ENCODE results near the gene KRTAP10-12. TPM values are rescaled to one million over a fixed set of nuclear protein-coding genes. Genes with fewer than 3 reads are reported as not detected.

The KRTAP10-12 gene
- total RNA-seq, 1 experiment from 2014 or later = not detected

DNA sequence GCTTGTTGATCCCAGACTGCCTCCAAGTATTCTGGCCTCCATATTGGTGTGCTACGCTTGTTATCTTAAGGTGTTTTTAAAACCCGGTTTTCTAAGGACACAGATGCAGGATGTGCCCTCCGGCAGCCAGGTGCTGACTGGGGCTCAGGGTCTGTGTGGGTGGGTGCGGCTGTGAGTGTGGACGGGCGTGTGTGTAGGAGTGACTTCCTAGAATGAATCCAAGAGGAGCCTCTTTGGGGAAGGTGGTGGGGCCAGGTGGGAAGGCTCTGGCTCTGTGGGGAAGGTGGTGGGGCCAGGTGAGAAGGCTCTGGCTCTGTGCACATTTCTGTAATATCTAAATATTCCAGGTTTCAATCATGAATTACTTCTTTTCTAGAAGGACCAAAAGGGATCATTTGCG is 27.2 kb downstream of the KRTAP10-12 start:
- Histone ChIP-seq H3K36me3 (ENCODE audit: control insufficient read depth in 1 of 2, insufficient read depth in 2 of 2, low read length in 2 of 2) (no peaks in the 10 kb centered on the region), H2AFZ (ENCODE audit: low read depth, low read length, poor library complexity, severe bottlenecking) (no peak overlapping the region), H3K9me3 (ENCODE audit: control insufficient read depth in 1 of 2, insufficient read depth in 1 of 2, low read depth in 1 of 2, low read length in 2 of 2) (no peaks in the 10 kb centered on the region), H3K9me2 (ENCODE audit: insufficient read depth) (no peaks in the 10 kb centered on the region), H3K27ac (ENCODE audit: low read depth, low read length) (no peak overlapping the region), H3K4me1 (ENCODE audit: control insufficient read depth in 1 of 2, insufficient read depth in 2 of 2, low read length in 2 of 2) (no peaks in the 10 kb centered on the region), H3K79me2 (ENCODE audit: insufficient read depth, low read length) (no peaks in the 10 kb centered on the region), H3K4me2 (ENCODE audit: low read length) (no peak overlapping the region), H3K4me3 (replicated peaks in 1 of 2; ENCODE audit: low read depth in 1 of 2, low read length in 2 of 2) (no peak overlapping the region), H3K9ac (ENCODE audit: low read length) (no peak overlapping the region), H4K20me1 (ENCODE audit: insufficient read depth) (no peaks in the 10 kb centered on the region), H3K27me3 (ENCODE audit: insufficient read depth, low read length) (no peaks in the 10 kb centered on the region)
- intact Hi-C loops (cut with micrococcal nuclease) = no loop called here
- ChIA-PET RAD21 (ENCODE audit: low non-redundant PET in 1 of 2, low total read pairs in 2 of 2, uncharacterized antibody in 2 of 2, unreplicated experiment in 2 of 2) (no interaction called here), POLR2A (no interaction called here), CTCF (no interaction called here)
- TF ChIP-seq YY1 (IDR thresholded peaks at IDR 0.05; ENCODE audit: extremely low read depth, insufficient replicate concordance, low read depth, low read length) (no peak), ZNF274 (IDR thresholded peaks at IDR 0.05; ENCODE audit: low read depth, low read length) (no peak), ZFX (IDR thresholded peaks at IDR 0.05) (no peak), POLR2A (IDR thresholded peaks at IDR 0.05; ENCODE audit: borderline replicate concordance, extremely low read depth, insufficient read depth, insufficient read length) (no peak), SP1 (IDR thresholded peaks at IDR 0.05; ENCODE audit: low read depth) (no peak), CBX3 (IDR thresholded peaks at IDR 0.05; ENCODE audit: low read depth) (no peak), ELF1 (IDR thresholded peaks at IDR 0.05; ENCODE audit: borderline replicate concordance, low read depth) (no peak), EGR1 (IDR thresholded peaks at IDR 0.05; ENCODE audit: low read depth) (no peak), TCF7L2 (IDR thresholded peaks at IDR 0.05; ENCODE audit: borderline replicate concordance, extremely low read depth, insufficient read depth, insufficient read length) (no peak), CEBPB (IDR thresholded peaks at IDR 0.05; ENCODE audit: low read depth) (no peak), SIN3A (IDR thresholded peaks at IDR 0.05; ENCODE audit: low read depth) (no peak), JUND (IDR thresholded peaks at IDR 0.05) (no peak), EZH2 (IDR thresholded peaks at IDR 0.05) (no peak)
- TF ChIP-seq, protein P1, sequence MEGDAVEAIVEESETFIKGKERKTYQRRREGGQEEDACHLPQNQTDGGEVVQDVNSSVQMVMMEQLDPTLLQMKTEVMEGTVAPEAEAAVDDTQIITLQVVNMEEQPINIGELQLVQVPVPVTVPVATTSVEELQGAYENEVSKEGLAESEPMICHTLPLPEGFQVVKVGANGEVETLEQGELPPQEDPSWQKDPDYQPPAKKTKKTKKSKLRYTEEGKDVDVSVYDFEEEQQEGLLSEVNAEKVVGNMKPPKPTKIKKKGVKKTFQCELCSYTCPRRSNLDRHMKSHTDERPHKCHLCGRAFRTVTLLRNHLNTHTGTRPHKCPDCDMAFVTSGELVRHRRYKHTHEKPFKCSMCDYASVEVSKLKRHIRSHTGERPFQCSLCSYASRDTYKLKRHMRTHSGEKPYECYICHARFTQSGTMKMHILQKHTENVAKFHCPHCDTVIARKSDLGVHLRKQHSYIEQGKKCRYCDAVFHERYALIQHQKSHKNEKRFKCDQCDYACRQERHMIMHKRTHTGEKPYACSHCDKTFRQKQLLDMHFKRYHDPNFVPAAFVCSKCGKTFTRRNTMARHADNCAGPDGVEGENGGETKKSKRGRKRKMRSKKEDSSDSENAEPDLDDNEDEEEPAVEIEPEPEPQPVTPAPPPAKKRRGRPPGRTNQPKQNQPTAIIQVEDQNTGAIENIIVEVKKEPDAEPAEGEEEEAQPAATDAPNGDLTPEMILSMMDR (IDR thresholded peaks at IDR 0.05 in 2 of 3, conservative IDR thresholded peaks at IDR 0.05 in 1 of 3; ENCODE audit: borderline replicate concordance in 1 of 3, insufficient read depth in 1 of 3, low read depth in 2 of 3, low read length in 2 of 3) = no peak
- TF ChIP-seq, protein P2, sequence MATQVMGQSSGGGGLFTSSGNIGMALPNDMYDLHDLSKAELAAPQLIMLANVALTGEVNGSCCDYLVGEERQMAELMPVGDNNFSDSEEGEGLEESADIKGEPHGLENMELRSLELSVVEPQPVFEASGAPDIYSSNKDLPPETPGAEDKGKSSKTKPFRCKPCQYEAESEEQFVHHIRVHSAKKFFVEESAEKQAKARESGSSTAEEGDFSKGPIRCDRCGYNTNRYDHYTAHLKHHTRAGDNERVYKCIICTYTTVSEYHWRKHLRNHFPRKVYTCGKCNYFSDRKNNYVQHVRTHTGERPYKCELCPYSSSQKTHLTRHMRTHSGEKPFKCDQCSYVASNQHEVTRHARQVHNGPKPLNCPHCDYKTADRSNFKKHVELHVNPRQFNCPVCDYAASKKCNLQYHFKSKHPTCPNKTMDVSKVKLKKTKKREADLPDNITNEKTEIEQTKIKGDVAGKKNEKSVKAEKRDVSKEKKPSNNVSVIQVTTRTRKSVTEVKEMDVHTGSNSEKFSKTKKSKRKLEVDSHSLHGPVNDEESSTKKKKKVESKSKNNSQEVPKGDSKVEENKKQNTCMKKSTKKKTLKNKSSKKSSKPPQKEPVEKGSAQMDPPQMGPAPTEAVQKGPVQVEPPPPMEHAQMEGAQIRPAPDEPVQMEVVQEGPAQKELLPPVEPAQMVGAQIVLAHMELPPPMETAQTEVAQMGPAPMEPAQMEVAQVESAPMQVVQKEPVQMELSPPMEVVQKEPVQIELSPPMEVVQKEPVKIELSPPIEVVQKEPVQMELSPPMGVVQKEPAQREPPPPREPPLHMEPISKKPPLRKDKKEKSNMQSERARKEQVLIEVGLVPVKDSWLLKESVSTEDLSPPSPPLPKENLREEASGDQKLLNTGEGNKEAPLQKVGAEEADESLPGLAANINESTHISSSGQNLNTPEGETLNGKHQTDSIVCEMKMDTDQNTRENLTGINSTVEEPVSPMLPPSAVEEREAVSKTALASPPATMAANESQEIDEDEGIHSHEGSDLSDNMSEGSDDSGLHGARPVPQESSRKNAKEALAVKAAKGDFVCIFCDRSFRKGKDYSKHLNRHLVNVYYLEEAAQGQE (IDR thresholded peaks at IDR 0.05; ENCODE audit: low read depth) = no peak
- TF ChIP-seq, protein P3, sequence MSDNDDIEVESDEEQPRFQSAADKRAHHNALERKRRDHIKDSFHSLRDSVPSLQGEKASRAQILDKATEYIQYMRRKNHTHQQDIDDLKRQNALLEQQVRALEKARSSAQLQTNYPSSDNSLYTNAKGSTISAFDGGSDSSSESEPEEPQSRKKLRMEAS (IDR thresholded peaks at IDR 0.05) = no peak
- TF ChIP-seq, protein P4, sequence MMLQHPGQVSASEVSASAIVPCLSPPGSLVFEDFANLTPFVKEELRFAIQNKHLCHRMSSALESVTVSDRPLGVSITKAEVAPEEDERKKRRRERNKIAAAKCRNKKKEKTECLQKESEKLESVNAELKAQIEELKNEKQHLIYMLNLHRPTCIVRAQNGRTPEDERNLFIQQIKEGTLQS (IDR thresholded peaks at IDR 0.05) = no peak
- TF ChIP-seq, protein P5, sequence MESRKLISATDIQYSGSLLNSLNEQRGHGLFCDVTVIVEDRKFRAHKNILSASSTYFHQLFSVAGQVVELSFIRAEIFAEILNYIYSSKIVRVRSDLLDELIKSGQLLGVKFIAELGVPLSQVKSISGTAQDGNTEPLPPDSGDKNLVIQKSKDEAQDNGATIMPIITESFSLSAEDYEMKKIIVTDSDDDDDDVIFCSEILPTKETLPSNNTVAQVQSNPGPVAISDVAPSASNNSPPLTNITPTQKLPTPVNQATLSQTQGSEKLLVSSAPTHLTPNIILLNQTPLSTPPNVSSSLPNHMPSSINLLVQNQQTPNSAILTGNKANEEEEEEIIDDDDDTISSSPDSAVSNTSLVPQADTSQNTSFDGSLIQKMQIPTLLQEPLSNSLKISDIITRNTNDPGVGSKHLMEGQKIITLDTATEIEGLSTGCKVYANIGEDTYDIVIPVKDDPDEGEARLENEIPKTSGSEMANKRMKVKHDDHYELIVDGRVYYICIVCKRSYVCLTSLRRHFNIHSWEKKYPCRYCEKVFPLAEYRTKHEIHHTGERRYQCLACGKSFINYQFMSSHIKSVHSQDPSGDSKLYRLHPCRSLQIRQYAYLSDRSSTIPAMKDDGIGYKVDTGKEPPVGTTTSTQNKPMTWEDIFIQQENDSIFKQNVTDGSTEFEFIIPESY (IDR thresholded peaks at IDR 0.05; ENCODE audit: extremely low read depth, insufficient replicate concordance, low read length) = no peak
- ATAC-seq (no peak), DNase-seq (ENCODE audit: low read depth, low spot score) (no peak)
- BruUV-seq (replicated peaks) = no TSS peak
